IPS-NIHi11 (cell line): Measurements from ENCODE around the gene ANK3.

Experiments
- DNase-seq: peaks from one replicate; pipeline ENCODE4 v3.0.0; 2012; ENCODE audit warnings: mixed read lengths, low spot score

Gene ANK3

GRCh38 chr10:60222047-60222446 is 167.6 kb downstream of the ANK3 start:
- no peak for DNase-seq

GRCh38 chr10:60212195-60212594 is 177.5 kb downstream of the ANK3 start:
- DNase-seq = no peak

- no peak for DNase-seq
These were observed 179.7 kb downstream of the ANK3 start for GRCh38 chr10:60209874-60210570.

- peak; percentile 23 for DNase-seq
These were observed 180.9 kb downstream of the ANK3 start for GRCh38 chr10:60208676-60209269.

- no peak for DNase-seq
These were observed 181.8 kb downstream of the ANK3 start for GRCh38 chr10:60207894-60208293.

GRCh38 chr10:60206735-60207134 is 182.9 kb downstream of the ANK3 start:
- no peak for DNase-seq

- no peak for DNase-seq
These were observed 183.9 kb downstream of the ANK3 start for GRCh38 chr10:60205741-60206140.

GRCh38 chr10:60203993-60204618 is 185.6 kb downstream of the ANK3 start:
- peak; percentile 24 for DNase-seq

- DNase-seq = no peak
These were observed 189.0 kb downstream of the ANK3 start for GRCh38 chr10:60200682-60201053.

GRCh38 chr10:60200012-60200681 is 189.5 kb downstream of the ANK3 start:
- no peak for DNase-seq

GRCh38 chr10:60197206-60197605 is 192.5 kb downstream of the ANK3 start:
- DNase-seq = no peak

- no peak for DNase-seq
These were observed 195.3 kb downstream of the ANK3 start for GRCh38 chr10:60194421-60194820.

GRCh38 chr10:60192946-60193345 is 196.7 kb downstream of the ANK3 start:
- DNase-seq = no peak

GRCh38 chr10:60189861-60190475 is 199.7 kb downstream of the ANK3 start:
- no peak for DNase-seq

GRCh38 chr10:60188548-60188947 is 201.1 kb downstream of the ANK3 start:
- DNase-seq = no peak

GRCh38 chr10:60187691-60188090 is 202.0 kb downstream of the ANK3 start:
- no peak for DNase-seq

- no peak for DNase-seq
These were observed 203.2 kb downstream of the ANK3 start for GRCh38 chr10:60186315-60187071.

GRCh38 chr10:60185421-60185820 is 204.3 kb downstream of the ANK3 start:
- no peak for DNase-seq

GRCh38 chr10:60182691-60183090 is 207.0 kb downstream of the ANK3 start:
- no peak for DNase-seq

- no peak for DNase-seq
These were observed 212.8 kb downstream of the ANK3 start for GRCh38 chr10:60176925-60177324.

GRCh38 chr10:60175441-60175971 is 214.2 kb downstream of the ANK3 start:
- no peak for DNase-seq
